Activated CD4-positive, CD25-positive, alpha-beta regulatory T cell treated with anti-CD3 and anti-CD28 coated beads, Interleukin-2, amount 50 U/mL, for 16 hours (primary cell): ENCODE data around the gene C9orf50.
A peak's percentile ranks its signal among the peaks of the same experiment; 100 is the strongest.

Source experiments
- DNase-seq: peaks from one replicate; pipeline ENCODE4 v3.0.0-alpha.2; 2020; ENCODE audit warnings: low read depth, low spot score

C9orf50 gene

DNA sequence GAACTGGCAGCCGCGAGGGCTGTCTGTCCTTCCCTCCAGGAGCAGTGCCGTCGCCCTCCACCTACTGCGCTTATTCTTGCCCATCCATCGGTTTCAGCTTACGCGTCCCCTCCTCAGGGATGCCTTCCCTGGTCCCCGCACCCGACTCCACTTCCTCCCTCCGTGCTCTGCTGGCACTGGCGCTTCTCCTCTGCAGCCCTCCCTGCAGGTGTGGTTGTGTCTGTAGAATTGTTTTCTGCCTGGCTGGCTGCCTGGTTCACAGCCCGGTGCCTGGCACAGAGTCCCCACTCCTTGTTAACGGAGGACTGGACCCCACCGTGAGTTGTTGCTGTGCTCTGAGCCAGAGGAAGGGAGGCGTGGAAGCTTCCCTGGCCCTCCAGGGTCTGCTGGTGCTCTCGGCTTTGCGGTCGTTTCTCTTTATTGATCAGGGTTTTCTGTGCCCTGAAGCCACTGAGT, 10.8 kb upstream of the C9orf50 start:
- DNase-seq: no peak

DNA sequence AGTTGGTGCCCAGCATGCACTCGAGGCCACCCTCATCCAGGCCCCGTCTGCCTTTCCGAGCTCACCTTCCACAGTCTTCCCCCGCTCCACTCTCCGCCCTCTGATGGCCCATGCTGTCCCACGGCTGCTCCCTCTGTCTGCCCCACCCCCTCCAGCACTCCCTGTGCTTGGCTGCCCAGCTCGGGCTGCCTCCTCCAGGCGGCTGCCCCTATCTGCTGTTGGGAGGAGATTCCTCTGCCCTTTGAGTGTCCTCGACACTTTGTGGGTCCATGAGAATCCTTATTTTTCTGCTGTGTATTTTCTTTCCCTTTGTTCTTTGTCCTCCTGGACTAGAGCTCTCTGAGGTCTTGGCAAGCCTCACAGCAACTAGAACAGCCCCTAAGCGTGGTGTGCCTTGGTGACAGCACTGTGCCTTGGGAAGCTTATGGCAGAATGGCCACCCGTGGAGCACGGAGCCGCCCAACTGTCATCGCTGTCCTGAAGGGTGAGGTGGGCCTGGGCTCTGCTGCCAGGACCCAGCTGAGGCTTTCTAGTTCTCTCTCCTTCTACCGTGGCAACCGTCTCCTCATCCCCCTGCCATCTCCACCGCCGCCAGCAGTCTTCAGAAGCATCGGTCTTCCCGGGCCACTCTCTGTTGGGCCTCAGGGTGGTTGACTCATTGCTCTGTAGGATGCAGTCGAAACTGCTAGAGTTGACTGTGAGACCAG, 10.2 kb upstream of the C9orf50 start:
- no peak for DNase-seq

DNA sequence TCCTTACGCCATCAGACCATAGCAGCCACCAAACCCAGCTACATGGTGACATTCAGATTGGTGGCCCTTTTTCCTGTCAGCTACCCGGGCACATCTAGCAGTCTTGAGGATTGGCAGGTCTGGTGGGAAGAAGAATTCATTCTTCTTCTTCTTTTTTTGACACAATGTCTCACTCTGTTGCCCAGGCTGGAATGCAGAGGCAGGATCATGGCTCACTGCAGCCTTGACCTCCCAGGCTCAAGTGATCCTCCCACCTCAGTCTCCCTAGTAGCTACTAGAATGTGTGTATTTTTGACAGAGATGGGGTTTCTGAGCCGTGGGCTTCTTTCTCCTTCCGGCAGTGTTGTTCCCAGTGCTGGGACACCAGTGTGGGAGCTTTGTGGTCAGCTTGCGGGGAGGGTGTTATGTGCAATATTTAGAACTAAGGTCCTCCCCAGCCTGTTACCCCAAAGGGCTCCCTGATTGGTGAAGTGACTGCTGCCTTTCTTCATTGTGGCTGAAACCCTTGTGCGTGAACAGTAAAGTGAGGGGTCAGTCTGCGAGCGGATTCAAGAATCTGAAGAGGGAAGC, 8.4 kb upstream of the C9orf50 start:
- DNase-seq: no peak

DNA sequence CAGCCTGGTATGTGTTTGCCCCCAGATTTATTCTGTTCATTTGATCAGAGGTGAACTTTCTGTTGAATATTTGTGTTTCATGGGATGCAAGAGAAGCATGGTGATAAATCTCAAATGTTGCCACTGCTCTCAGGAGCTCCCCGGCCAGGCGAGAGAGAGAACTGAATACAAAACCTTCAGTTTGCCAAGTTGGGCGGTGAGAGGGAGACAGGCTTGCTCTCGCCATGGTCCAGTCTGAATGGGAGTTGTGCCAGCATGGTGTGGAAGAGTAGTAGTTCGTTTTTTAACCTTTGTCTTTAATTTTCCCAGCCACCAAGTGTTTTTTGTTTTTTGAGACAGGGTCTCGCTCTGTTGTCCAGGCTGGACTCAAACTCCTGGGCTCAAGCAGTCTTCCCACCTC, 7.8 kb upstream of the C9orf50 start:
- no peak for DNase-seq

DNA sequence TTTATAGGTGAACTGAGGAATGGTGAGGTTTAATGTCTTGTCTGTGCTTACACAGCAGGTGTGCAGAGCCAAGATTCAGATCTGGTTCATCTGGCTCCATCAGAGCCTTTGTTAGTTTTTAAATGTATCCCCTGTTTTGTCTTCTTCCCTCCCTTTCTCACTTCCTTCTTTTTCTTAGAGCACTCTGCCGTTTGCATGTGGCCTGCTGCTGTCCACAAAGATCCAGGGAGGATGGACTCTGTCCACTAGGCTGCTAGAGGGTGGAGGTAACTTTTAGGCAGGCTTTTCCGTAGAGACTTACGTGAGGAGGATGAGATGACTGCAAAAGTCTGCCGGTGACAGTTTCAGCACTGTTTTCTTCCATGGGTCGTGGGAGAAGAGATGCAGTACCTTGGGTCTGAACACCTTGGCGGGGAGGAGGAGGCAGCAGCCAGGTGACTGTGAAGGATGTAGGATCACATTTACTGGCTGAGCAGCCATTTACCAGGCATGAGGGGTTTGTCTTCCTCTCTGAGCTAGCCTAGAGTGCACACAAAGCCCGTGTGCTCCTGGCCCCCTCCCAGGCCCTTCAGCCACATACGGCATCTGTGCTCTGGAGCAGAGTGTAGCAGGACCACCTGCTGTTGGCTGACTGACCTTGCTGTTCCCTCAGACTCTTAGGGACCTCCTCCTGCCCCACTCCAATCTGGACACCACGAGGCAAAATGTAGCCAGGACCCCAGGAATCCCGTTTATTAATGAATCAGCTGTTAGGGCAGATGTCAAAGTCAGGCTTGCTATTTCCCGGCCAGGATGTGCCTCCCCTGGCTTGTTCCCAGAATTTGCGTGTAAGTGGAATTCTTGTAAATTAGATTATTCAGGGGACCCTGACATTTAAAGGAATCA, 6.9 kb upstream of the C9orf50 start:
- DNase-seq: no peak

DNA sequence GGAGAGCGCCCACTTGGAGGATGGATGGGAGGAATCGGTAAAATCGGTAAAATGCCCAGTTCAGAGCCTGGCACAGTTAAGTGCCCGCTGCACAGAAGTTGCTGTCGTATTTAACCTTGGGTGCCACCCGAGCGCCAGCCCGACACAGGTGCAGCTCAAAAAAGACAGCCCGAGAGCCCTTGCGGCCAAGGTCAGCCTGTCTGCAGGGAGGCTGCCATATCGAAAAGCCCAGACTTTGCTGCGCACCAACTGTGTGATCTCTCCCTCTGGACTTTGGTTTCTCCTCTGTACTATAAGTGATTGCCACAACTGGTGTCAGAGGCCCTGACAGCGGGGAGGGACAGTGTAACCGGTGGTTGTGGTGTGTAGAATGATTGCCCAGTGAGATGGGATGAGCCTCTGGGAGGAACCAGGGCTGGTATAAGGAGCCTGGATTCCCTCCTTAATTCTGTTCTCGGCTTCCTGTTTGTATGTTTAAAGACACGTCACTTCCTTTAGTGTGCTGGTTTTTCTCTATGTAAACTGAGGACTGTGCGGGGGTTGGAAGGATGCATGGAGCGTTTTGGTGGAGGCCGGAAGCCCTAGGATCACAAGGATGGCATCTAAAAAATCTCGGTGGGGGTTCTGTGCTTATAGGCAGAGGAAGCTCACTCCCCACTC, 5.9 kb upstream of the C9orf50 start:
- no peak for DNase-seq

DNA sequence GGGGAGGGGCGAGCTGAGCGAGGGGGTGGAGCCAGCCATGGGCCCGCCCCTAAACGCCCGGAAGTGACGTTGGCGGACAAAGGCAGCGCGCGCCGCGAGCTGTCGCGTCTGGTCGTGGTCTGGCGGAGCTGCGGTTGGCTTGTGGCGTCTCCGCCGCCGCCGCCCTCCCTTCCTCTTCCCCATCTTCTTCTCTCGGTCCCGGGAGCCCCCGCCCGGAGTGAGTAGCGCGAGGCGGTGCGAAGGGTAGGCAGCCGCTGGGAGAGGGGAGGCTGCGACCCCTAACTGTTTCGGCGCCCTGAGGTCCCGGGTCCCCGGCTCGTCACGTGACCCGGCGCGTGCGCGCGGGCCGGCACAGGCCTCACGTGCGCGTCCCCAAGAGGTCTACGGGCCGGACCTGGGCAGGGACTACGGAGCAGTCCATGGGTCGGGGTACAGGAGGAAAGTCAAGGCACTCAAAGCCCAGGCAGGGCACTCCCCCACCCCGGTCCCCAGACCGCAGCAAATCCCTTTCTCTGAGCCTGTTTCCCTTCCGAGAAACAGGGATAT, 5.3 kb upstream of the C9orf50 start, which contains the start of gene NTMT1:
NTMT1 (plus strand) TSS at position 85 of the 546 bp plus-strand sequence. CDS start 6,541 bp downstream, outside the sequence.
- DNase-seq: peak; percentile 88

DNA sequence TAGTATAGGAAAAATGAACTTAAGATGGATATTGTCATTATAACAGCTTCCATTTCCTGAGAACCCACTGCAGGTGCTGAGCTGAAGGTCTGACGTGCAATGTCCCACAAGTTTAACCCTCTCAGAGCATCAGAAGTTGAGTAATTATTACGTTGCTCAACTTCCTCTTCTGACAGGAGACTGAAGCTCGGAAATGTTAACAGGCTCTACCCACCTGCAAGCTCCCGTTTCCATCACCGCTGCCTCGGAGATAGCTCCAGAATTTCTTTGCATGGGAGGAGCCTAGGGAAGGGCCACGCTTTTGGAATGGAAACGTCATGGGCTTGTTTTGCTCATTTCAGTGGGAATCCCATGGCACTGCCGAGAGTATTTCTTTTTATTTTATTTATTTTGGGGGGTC, 4.0 kb upstream of the C9orf50 start:
- DNase-seq: no peak

DNA sequence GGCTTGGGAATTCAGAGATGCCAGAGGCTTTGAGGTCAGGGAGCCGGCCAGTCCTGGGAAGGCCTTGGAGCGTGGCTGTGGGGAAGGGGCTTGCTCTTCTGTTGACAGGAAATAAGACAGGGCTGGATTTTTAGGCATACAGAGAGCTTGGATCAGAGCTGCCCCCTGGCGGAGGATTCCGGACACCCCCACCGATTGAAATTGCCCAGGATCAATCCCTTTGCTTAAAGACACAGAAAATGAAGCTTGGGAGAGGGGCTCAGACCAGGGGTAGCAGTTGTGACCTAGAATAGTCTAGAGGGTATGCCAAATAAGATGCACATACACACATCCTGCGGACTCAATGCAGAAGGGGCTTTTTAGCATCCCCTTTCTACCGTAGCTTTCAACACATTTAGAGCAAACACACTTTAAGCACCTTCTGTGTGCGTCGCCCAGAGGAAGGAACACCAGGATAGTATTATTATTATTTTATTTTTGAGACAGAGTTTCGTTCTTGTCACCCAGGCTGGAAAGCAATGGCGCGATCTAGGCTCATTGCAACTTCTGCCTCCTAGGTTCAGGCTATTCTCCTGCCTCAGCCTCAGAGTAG, 3.4 kb upstream of the C9orf50 start:
- peak; percentile 40 for DNase-seq

DNA sequence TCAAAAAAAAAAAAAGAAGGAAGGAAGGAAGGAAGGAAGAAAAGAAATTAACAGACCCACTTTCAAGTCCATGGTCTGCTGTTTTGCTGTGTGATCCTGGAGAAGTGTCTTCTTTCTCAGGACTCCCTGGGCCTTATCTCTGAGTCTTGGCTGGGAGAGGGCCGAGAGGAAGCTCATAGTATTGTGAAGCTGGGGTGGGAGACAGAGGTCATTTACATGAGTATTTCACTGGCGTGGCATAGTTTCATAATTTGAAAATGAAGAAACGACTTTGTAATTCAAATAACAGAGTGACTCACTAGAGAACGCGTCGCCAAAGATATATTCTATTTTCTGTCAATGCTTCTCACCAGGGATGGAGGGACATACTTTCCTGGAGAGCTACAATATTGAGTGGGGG, 2.4 kb upstream of the C9orf50 start:
- DNase-seq: no peak

DNA sequence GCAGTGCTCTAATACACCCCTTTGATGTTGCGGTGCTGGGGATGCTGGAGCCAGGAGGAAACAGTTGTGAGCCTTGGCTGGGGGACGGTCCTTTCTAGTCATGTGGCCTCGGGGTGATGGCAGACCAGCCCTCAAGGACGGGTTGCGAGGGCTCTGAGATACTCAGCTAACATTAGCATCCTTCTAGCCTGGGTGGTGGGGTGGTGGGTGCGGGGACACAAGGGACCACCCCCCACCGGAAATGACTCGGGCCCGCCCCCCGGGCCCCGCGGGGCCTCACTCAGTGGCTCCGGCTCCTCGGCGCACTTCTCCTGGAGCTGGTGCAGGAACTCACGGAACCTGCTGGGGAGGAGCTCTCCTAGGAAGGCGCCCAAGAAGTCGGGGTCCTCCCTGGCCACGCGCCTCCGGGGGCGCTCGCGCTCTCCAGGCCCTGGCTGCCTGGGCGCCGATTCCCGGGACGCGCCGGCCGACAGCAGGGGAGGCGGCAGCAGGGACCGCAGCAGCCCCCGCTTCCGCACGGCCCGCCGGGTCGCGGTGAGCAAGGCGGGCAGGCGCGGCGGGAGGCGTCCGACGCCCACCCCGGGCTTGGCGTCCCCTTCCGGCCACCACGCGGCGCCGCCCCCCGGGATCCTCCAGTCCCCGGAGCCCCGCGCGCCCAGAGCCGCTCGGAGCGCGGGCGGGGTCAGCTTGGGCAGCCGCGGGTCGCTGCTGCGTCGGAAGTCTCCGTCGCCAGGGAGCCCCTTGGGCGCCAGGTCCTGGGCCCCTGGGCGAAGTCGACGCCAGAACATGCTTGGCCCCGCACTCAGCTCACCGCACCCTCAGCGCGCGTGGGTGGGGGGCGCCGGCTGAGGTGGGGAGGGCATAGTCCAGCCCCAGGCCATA, 873 bp downstream of the C9orf50 start:
- DNase-seq: no peak

DNA sequence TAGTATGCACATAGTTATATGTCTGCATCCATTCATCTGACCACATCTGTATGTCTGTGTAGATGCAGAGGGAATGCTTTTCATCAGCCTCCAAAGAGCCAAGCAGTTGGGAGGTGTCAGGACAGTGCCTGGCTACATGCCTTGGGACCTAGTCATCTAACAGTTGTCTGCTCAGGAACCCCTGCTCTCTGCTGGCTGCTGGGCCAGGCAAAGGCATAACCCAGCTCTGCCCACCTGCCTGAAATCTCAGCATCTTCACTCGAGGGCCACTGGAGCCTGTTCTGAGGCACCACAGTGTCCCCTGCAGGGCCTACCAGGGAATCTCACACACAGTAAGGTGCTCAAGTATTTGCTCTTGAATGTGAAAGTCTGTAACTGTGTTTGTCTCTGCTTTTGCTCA, 3.7 kb downstream of the C9orf50 start:
- DNase-seq: no peak

DNA sequence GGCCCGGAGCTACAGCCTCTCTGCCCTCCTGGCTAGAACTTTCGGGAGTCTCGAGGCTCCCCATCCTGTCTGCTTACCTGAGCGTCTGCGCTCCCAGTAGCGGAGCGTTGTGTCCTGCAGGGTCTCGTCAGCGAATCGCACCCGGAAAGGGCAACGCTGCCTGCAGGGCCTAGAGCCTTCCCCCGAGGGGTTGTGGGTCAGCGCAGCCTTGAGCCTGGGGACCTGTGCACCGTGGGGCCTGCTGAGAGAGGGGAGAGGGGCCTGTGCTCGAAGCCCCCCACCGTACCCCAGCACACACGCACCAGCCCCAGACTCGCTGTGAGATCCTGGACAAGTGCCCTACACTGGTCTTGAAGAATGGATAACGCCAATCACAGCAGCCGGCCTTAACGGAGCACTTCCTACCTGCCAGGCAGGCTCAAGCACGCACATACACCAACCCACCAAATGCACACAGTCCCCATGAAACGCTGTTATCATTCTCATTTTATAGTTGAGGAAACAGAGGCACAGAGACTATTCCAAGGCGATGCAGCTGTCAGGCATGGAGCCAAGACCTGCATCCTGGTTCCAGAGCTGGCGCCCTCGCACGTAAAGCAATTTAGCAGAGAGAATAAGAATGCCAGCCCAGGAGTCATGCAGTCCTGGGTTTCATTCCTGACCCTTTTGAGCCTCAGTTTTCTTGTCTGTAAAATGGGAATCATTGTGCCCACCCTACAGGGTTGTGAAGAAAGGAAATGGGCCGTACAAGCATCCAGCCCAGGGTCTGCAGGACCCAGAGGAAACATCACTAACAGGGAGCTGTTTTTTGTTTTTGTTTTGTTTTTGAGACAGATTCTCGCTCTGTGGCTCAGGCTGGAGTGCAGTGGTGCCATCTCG, 5.3 kb downstream of the C9orf50 start:
- DNase-seq: no peak

DNA sequence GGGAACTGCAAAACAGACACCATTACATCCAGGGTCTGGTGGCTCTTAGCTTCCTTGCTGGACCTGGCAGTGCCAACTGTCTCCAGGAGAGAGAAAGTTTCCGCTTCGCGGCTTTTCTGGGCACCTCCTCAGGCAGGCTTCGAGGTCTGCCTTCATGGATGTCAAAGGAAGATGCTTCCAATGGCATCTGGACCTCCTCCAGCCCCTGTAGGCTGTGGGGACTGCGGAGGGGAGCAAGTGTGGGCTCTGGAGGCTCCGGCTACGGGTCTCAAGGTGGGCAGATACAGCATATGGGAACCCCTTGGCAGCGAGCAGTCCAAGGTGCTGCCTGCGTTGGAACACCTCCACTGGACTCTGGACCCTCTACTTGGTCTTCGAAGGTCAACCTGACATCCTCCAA, 6.0 kb downstream of the C9orf50 start:
- DNase-seq: no peak

DNA sequence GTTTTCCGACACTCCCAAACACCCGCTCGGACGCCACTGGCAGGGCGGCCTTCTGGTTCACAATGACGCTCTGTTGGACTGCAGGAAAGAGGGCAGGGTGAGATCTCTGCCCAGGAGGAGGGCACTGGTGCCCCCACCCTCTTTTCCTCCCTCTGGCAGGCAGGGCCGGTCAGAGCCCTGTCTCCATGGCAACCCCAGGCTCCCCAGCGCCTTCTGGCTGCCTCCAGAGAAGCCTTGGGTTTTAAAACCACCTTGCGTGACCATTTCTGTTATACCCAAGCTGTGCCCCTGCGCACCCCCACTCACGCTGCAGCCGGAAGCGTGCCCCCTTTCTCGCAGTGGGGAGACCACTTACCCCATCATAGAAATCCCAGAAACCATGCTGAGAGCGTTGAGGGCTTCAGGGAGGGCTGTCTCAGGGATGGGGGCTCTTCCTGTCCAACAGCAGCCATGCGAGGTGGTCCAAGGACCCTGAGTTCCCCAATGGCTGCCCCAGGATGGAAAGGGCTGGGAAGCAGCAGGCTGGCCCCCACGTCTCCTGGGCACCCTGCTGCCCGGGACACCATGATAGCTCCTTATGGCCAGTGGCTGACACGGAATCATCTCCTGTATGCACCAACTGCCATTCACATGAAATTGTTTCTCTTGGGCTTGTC, 7.3 kb downstream of the C9orf50 start:
- DNase-seq: no peak

DNA sequence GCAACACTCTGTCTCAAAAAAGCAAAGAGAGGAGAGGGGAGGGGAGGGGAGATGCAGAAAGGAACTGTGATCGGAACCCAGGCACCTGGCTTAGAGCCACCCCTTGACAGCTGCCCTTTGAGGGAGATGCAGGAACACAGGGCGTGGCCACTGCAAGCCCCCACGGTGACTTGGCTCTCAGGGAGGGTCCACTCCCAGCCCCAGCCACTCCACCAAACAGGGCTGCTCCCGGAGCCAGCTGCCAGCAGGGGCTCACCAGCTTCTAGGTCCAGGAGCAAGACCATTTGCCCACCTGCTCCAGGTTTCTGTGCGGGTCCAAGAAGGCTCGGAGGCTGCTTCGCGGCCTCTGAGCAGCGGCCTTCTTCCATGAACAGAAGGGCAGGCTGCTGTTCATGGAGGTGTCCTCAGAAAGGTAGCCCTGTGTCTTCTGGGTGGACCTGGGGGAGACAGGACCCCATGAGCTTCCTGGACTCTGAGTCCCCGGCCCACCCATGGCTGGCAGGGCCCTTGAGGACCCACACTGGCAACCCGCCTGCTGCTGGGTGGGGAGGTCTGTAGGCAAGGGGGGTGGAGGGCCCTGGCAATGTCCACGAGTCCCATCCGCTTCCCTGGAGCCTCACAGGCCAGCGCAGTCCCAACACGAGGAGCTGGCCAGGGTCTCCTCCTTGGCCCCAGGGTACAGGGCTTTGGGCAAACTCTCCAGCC, 7.9 kb downstream of the C9orf50 start:
- DNase-seq: no peak

DNA sequence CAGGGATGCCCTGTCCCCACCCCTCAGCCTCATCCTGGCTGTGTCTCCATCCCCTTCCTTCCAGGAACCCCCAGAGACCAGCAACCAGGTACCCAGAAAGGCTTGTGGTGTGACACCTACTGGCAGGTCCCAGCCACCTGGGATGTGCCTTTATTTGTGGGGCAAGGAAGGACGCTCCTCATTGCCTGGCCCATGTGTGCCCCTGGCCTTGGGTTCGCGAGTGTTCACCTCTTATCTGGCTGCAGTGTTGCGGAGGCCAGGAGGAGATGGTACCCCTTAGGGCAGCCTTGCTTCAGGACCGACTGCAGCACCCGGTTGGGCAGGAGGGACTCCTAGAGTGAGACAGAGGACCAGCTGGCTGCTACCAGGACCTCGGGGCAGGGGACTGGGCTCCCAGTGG, 8.8 kb downstream of the C9orf50 start:
- no peak for DNase-seq

DNA sequence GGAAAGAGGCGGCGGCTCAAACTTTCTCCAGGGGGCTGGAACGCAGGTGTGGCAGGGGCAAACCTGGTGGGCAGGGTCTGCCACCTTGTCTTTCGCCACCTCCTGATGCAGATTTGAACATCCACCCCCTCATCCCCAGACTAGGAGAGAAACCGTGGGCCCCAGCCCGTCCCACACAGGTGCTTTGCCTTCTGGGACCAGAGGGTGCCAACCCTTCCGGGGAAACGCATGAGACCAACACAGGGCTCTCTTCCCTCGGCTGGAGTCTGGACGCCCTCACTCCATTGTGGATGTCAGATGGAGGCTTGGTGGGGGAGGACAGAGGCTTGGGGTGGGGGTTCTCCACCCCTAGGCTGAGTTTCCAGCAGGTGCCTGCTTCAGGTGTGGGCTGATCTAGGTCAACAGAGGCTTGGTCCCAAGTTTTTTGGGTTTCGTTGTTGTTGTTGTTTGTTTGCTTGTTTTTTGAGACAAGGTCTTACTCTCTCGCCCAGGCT, 9.5 kb downstream of the C9orf50 start:
- DNase-seq: no peak
